Trophoblast cell (in vitro differentiated cells and primary cell): ENCODE results near the gene NAT14.

Experiments used
- DNase-seq, 2 donors: peaks; one replicate each; pipeline ENCODE4 v3.0.0-alpha.2; 2016
- H2AFZ ChIP-seq: 2 replicates; pipeline ENCODE4 v1.6.1; 2013; ENCODE audit warnings: low read length, moderate library complexity, mild to moderate bottlenecking; ENCODE audit not compliant: insufficient read depth, poor library complexity
- H2AK5ac ChIP-seq: 2 replicates; pipeline ENCODE4 v1.6.1; 2013; ENCODE audit warnings: mild to moderate bottlenecking, low read length
- H2BK120ac ChIP-seq: 2 replicates; pipeline ENCODE4 v1.6.1; 2013; ENCODE audit warnings: low read length, mild to moderate bottlenecking, moderate library complexity; ENCODE audit not compliant: insufficient read depth, poor library complexity
- H2BK12ac ChIP-seq: 2 replicates; pipeline ENCODE4 v1.6.1; 2013; ENCODE audit warnings: mild to moderate bottlenecking, low read length, moderate library complexity
- H2BK5ac ChIP-seq: 2 replicates; pipeline ENCODE4 v1.6.1; 2013; ENCODE audit warnings: low read length, low read depth, moderate library complexity, mild to moderate bottlenecking; ENCODE audit not compliant: poor library complexity
- H3K14ac ChIP-seq: 2 replicates; pipeline ENCODE4 v1.6.1; 2013; ENCODE audit warnings: mild to moderate bottlenecking, low read length
- H3K18ac ChIP-seq: 2 replicates; pipeline ENCODE4 v1.6.1; 2013; ENCODE audit warnings: mild to moderate bottlenecking, low read length
- H3K23ac ChIP-seq: 2 replicates; pipeline ENCODE4 v1.6.1; 2013; ENCODE audit warnings: low read length
- H3K27ac ChIP-seq: 2 replicates; pipeline ENCODE4 v1.5.1; 2013; ENCODE audit warnings: low read depth, mild to moderate bottlenecking, inconsistent platforms, low read length, moderate library complexity
- H3K27me3 ChIP-seq: 2 replicates; pipeline ENCODE4 v1.6.1; 2013; ENCODE audit warnings: inconsistent platforms, mild to moderate bottlenecking, low read length, moderate library complexity; ENCODE audit not compliant: insufficient read depth
- H3K36me3 ChIP-seq, 2 experiments: 1 replicate in 1 of 2; 2 replicates in 1 of 2; pipeline ENCODE4 v1.6.1; 2013; ENCODE audit warnings: low read length in 2 of 2, mild to moderate bottlenecking in 2 of 2, moderate library complexity in 1 of 2; ENCODE audit not compliant: insufficient read depth in 2 of 2, control insufficient read depth in 1 of 2
- H3K4ac ChIP-seq: 2 replicates; pipeline ENCODE4 v1.6.1; 2013; ENCODE audit warnings: low read depth, mild to moderate bottlenecking, low read length, moderate library complexity
- H3K4me1 ChIP-seq, 2 experiments: 1 replicate in 1 of 2; 2 replicates in 1 of 2; pipeline ENCODE4 v1.6.1; 2013; ENCODE audit warnings: low read length in 2 of 2, mild to moderate bottlenecking in 2 of 2, moderate library complexity in 1 of 2; ENCODE audit not compliant: insufficient read depth in 2 of 2, control insufficient read depth in 1 of 2
- H3K4me2 ChIP-seq: 2 replicates; pipeline ENCODE4 v1.6.1; 2013; ENCODE audit warnings: inconsistent platforms, mild to moderate bottlenecking, low read length, moderate library complexity
- H3K4me3 ChIP-seq: 2 replicates; pipeline ENCODE4 v1.5.1; 2013; ENCODE audit warnings: mild to moderate bottlenecking, low read depth, low read length, inconsistent platforms
- H3K79me1 ChIP-seq: one replicate; pipeline ENCODE4 v1.6.1; 2013; ENCODE audit warnings: low read length
- H3K79me2 ChIP-seq: 2 replicates; pipeline ENCODE4 v1.6.1; 2013; ENCODE audit warnings: low read length, mild to moderate bottlenecking; ENCODE audit not compliant: control insufficient read depth, insufficient read depth, poor library complexity
- H3K9ac ChIP-seq: 2 replicates; pipeline ENCODE4 v1.6.1; 2013; ENCODE audit warnings: mild to moderate bottlenecking, low read length
- H3K9me3 ChIP-seq: 2 replicates; pipeline ENCODE4 v1.6.1; 2013; ENCODE audit warnings: low read depth, mild to moderate bottlenecking, control low read depth, inconsistent platforms, low read length; ENCODE audit not compliant: insufficient read depth
- H4K12ac ChIP-seq: 2 replicates; pipeline ENCODE4 v1.6.1; 2013; ENCODE audit warnings: low read depth, mild to moderate bottlenecking, low read length, moderate library complexity
- H4K8ac ChIP-seq: 2 replicates; pipeline ENCODE4 v1.6.1; 2013; ENCODE audit warnings: low read depth, mild to moderate bottlenecking, low read length, moderate library complexity
- H4K91ac ChIP-seq: one replicate; pipeline ENCODE4 v1.6.1; 2013; ENCODE audit warnings: low read depth, mild to moderate bottlenecking, low read length, moderate library complexity
- WGBS: extraction: QIAGEN DNeasy Blood & Tissue Kit; methylation state at CpG from one replicate; pipeline ENCODE4 v1.1.7; 2013; ENCODE audit warnings: missing lambda C conversion rate; ENCODE audit not compliant: insufficient read length, insufficient coverage; ENCODE audit errors: extremely low coverage; 5-methylcytosine and 5-hydroxymethylcytosine counted together

Gene NAT14

DNA sequence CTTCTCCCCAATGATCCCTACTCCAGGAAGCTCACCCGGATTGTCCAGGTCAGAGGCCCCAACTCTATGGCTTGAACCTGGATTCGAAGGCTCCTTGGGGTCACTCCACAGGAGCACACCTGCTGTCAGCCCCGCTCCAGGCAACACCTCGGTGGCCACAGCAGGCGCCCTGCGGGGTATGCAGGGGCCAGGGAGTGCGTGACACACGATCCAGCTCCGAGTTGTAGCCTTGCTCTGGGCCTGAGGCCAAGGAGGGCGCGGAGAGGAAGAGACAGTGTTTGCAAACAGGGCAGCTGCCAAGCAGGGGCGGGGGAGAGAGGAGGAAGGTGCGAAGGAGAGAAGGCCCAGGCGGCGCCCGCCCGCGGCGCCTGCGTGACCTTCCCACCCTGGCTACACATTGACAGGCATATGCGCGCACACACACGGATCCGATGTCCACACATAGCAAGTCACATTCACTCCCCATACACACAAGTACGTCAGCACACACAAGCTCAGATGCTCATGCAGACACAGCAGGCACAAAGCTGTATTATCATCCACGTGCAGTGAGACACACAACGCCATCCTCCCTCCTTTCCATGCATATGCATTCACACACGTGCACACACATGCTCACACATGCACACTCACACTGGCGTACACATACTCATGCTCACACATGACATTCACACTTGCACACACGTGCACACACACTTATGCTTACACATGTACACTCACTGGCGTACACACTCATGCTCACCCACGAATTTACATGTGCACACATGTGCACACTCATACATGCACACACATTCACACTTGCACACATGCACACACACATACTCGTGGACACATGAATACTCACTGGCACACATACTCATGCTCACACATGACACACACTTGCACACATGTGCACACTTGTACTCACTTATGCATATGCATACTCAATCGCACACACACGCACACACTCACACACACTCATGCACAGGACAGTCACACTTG lies 41.5 kb downstream of the NAT14 start:
- H3K27ac ChIP-seq, result no peak overlapping the region
- no CpG with 5 or more reads among the region's 35 CpGs for WGBS

DNA sequence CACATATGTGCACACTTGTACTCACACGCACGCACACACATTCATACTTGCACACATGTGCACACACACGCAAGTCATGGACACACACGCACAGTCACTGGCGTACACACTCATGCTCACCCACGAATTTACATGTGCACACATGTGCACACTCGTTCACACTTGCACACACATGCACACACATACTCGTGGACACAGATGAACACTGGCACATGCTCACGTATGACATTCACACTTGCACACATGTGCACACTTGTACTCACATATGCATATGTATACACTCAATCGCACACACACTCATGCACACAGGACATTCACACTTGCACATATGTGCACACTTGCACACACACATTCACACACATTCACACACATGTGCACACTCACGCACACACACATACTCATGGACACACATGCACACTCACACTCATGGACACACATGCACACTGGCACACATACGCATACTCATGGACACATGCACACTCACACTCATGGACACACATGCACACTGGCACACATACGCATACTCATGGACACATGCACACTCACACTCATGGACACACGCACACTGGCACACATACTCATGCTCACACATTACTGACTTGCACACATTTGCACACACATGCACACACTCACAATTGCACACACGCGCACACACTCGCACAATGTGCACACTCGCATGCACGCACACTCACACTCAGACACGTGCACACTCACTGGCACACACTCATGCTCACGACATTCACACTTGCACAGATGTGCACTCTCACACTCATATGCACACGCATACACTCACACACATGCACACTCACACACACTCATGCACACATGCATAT lies 42.4 kb downstream of the NAT14 start:
- no peak overlapping the region for H4K8ac ChIP-seq
- H3K4me3 ChIP-seq, result peak overlapping the region; percentile 27
- H3K9me3 ChIP-seq, result peaks cover 11% of the 10 kb centered on the region

More for the DNA sequence above, 41.5 kb downstream of the NAT14 start:
- Histone ChIP-seq H2BK120ac (no peak overlapping the region), H2AFZ (no peak overlapping the region), H3K9ac (no peak overlapping the region), H3K23ac (peak overlapping the region; percentile 58), H3K9me3 (peaks cover 11% of the 10 kb centered on the region), H3K79me2 (no peaks in the 10 kb centered on the region), H3K4me1 (no peaks in the 10 kb centered on the region), H3K14ac (no peak overlapping the region), H3K4ac (no peak overlapping the region), H4K12ac (no peak overlapping the region), H3K4me3 (peak overlapping the region; percentile 27), H2BK12ac (no peak overlapping the region), H2AK5ac (no peak overlapping the region), H3K18ac (no peak overlapping the region), H4K91ac (no peak overlapping the region), H2BK5ac (no peak overlapping the region), H3K79me1 (no peaks in the 10 kb centered on the region), H3K4me2 (no peak overlapping the region), H3K36me3 (no peaks in the 10 kb centered on the region), H3K27me3 (no peaks in the 10 kb centered on the region), H4K8ac (no peak overlapping the region)
- no peak for DNase-seq

DNA sequence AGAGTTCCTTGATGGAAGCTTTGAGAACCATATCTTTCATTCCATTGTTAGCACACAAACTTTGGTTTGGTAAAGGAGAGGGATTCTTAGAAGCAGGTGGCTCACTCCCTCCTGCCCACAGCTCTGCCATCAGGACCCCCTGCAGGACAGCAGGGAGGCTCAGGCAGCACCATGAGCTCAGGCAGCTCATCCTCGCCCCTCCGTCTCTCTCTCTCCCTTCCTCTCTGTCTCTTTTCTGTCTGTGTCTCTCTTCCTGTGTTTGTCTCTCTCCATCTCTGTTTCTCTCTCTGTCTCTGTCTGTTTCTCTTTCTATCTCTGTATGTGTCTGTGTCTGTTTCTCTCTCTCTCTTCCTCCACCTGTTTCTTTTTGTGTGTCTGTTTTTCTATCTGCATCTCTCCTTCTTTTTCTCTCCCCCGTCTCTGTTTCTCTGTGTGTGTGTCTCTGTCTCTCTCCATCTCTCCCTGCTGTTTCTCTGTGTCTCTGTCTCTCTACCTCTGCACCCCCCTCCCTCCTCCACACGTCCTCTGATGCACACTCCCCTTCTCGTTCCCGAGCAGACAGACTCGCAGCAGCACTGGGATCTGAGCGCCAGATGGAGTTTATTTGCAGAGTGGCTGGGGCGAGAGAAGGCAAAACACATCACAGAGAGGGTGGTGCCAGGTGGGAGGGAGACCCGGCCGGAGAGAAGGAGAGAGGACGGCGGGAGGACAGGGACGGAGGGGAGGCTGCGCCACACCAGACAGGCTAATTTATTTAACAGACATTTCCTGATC lies 43.2 kb downstream of the NAT14 start:
- H4K8ac ChIP-seq, result no peak overlapping the region
- H3K14ac ChIP-seq, result no peak overlapping the region
- H3K36me3 ChIP-seq, result no peaks in the 10 kb centered on the region
- H3K27ac ChIP-seq, result no peak overlapping the region
- H3K18ac ChIP-seq, result no peak overlapping the region
- no CpG with 5 or more reads among the region's 15 CpGs for WGBS
- H2AK5ac ChIP-seq, result no peak overlapping the region
- no peaks in the 10 kb centered on the region for H3K79me2 ChIP-seq
- no peaks in the 10 kb centered on the region for H3K79me1 ChIP-seq
- H2BK120ac ChIP-seq, result no peak overlapping the region
- no peak overlapping the region for H4K12ac ChIP-seq
- no peak for DNase-seq
- H3K4ac ChIP-seq, result no peak overlapping the region
- H3K4me2 ChIP-seq, result no peak overlapping the region
- H3K23ac ChIP-seq, result no peak overlapping the region
- H3K9ac ChIP-seq, result no peak overlapping the region
- no peak overlapping the region for H2AFZ ChIP-seq
- peaks cover 11% of the 10 kb centered on the region for H3K9me3 ChIP-seq
- no peaks in the 10 kb centered on the region for H3K4me1 ChIP-seq
- H4K91ac ChIP-seq, result no peak overlapping the region
- no peak overlapping the region for H2BK5ac ChIP-seq
- peak overlapping the region; percentile 1 for H3K4me3 ChIP-seq
- H3K27me3 ChIP-seq, result no peaks in the 10 kb centered on the region
- no peak overlapping the region for H2BK12ac ChIP-seq

More for the DNA sequence above, 42.4 kb downstream of the NAT14 start:
- Histone ChIP-seq H3K36me3 (no peaks in the 10 kb centered on the region), H3K4me2 (no peak overlapping the region), H3K4ac (no peak overlapping the region), H3K27me3 (no peaks in the 10 kb centered on the region), H2BK120ac (no peak overlapping the region), H4K12ac (no peak overlapping the region), H3K4me1 (no peaks in the 10 kb centered on the region), H2BK12ac (no peak overlapping the region), H3K23ac (no peak overlapping the region), H3K18ac (no peak overlapping the region), H2AK5ac (no peak overlapping the region), H3K79me2 (no peaks in the 10 kb centered on the region), H3K9ac (no peak overlapping the region), H2AFZ (no peak overlapping the region), H3K14ac (no peak overlapping the region), H2BK5ac (no peak overlapping the region), H3K79me1 (no peaks in the 10 kb centered on the region), H3K27ac (no peak overlapping the region), H4K91ac (no peak overlapping the region)
- no CpG with 5 or more reads among the region's 22 CpGs for whole genome bisulfite sequencing
- DNase-seq, result no peak

DNA sequence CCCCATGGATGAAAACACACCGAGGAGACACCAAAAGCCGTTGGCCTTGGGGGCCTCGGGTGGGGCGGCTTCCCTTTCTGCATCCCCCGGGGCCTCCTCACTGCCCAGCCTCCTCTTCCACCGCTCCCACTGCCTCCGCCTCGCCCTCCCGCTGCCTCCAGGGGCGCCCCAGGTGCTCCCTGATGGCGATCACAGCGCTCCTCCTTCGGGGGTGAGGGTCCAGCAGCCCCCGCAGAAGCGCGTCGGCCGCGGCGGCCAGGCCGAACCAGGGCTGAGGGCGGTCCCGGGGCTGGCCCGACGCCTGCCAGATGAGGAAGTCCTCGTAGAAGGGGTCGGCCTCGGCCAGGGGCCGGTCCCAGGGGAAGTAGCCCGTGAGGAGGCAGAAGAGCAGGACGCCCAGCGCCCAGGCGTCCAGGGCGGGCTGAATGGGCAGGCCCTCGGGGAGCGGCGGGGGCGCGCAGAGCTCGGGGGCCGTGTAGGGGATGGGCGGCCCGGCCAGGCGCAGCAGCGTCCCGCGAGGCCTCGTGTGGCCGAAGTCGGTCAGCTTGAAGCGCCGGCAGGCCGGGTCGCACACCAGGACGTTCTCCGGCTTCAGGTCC lies 44.7 kb downstream of the NAT14 start:
- Histone ChIP-seq H3K4me3 (no peak overlapping the region), H2AFZ (no peak overlapping the region), H3K27me3 (no peaks in the 10 kb centered on the region), H3K4me2 (no peak overlapping the region), H4K12ac (no peak overlapping the region), H3K23ac (no peak overlapping the region), H4K8ac (no peak overlapping the region), H3K79me2 (no peaks in the 10 kb centered on the region), H3K79me1 (no peaks in the 10 kb centered on the region), H3K27ac (no peak overlapping the region), H2BK120ac (no peak overlapping the region), H2BK5ac (no peak overlapping the region), H3K36me3 (no peaks in the 10 kb centered on the region), H2BK12ac (no peak overlapping the region), H3K4ac (no peak overlapping the region), H3K4me1 (no peaks in the 10 kb centered on the region), H3K14ac (no peak overlapping the region), H2AK5ac (no peak overlapping the region), H3K9ac (no peak overlapping the region), H4K91ac (no peak overlapping the region), H3K18ac (no peak overlapping the region), H3K9me3 (peaks cover 11% of the 10 kb centered on the region)
- no CpG with 5 or more reads among the region's 56 CpGs for WGBS
- DNase-seq, result no peak
